HepG2 (cell line): ENCODE data around the gene CELSR2. TPM values are rescaled to one million over a fixed set of nuclear protein-coding genes. Genes with fewer than 3 reads are reported as not detected.

Experiments
- CHCHD3 ChIP-seq: sonication (generic); formaldehyde crosslinking; IDR thresholded peaks from 2 replicates; pipeline ENCODE4 v1.8.0; 2022; ENCODE audit warnings: mild to moderate bottlenecking, missing genetic modification reagents, moderate library complexity
- FOXJ3 ChIP-seq: sonication (generic); formaldehyde crosslinking; IDR thresholded peaks from 2 replicates; pipeline ENCODE4 v1.4.0; 2020; ENCODE audit warnings: missing genetic modification reagents, mild to moderate bottlenecking, borderline replicate concordance
- GLI4 ChIP-seq: sonication (generic); formaldehyde crosslinking; IDR thresholded peaks from 2 replicates; pipeline ENCODE4 v1.5.1; 2020; ENCODE audit warnings: missing genetic modification reagents, mild to moderate bottlenecking, moderate library complexity, borderline replicate concordance
- HNRNPLL ChIP-seq: fragments of 200-400 bp; formaldehyde crosslinking; IDR thresholded peaks from 2 replicates; pipeline ENCODE4 v1.6.1; 2017; ENCODE audit warnings: mild to moderate bottlenecking, low read depth, low read length; ENCODE audit not compliant: poor library complexity, severe bottlenecking
- LCORL ChIP-seq, 2 experiments: fragments of 450-650 bp in 1 of 2; sonication (generic) in 1 of 2; formaldehyde crosslinking in 1 of 2; IDR thresholded peaks; 2 replicates each; pipeline versions ENCODE4 v1.5.0 to v1.6.1; 2017 to 2020; ENCODE audit warnings: antibody characterized with exemption in 1 of 2, missing genetic modification reagents in 1 of 2
- MED8 ChIP-seq: sonication (generic); formaldehyde crosslinking; IDR thresholded peaks from 2 replicates; pipeline ENCODE4 v1.8.1; 2023; ENCODE audit warnings: mild to moderate bottlenecking, missing genetic modification reagents; ENCODE audit not compliant: insufficient replicate concordance
- NR2C2 ChIP-seq: sonication (generic); formaldehyde crosslinking; IDR thresholded peaks from 2 replicates; pipeline ENCODE4 v1.4.0; 2020; ENCODE audit warnings: missing genetic modification reagents, mild to moderate bottlenecking, moderate library complexity, borderline replicate concordance
- RARA ChIP-seq: IDR thresholded peaks from 2 replicates; pipeline ENCODE4 v1.6.1; 2016; ENCODE audit warnings: missing genetic modification reagents, missing compliant biosample characterization
- SIX4 ChIP-seq: sonication (generic); formaldehyde crosslinking; IDR thresholded peaks from 2 replicates; pipeline ENCODE4 v1.4.0; 2020; ENCODE audit warnings: missing genetic modification reagents
- SNAPC5 ChIP-seq: sonication (generic); formaldehyde crosslinking; IDR thresholded peaks from 2 replicates; pipeline ENCODE4 v1.8.1; 2023; ENCODE audit warnings: mild to moderate bottlenecking, missing genetic modification reagents, borderline replicate concordance
- STAG1 ChIP-seq: sonication (generic); formaldehyde crosslinking; IDR thresholded peaks from 2 replicates; pipeline ENCODE4 v1.4.0; 2020; ENCODE audit warnings: missing genetic modification reagents
- TRAFD1 ChIP-seq: sonication (generic); formaldehyde crosslinking; IDR thresholded peaks from 2 replicates; pipeline ENCODE4 v1.5.1; 2020; ENCODE audit warnings: missing genetic modification reagents, mild to moderate bottlenecking, borderline replicate concordance
- ZBTB3 ChIP-seq: sonication (generic); formaldehyde crosslinking; IDR thresholded peaks from 2 replicates; pipeline ENCODE4 v1.4.0; 2020; ENCODE audit warnings: low read depth, mild to moderate bottlenecking, moderate library complexity, missing genetic modification reagents, borderline replicate concordance
- ZNF274 ChIP-seq: sonication (generic); formaldehyde crosslinking; IDR thresholded peaks from 2 replicates; pipeline ENCODE4 v1.5.1; 2020; ENCODE audit warnings: mild to moderate bottlenecking, missing genetic modification reagents
- ZNF331 ChIP-seq: sonication (generic); formaldehyde crosslinking; IDR thresholded peaks from 2 replicates; pipeline ENCODE4 v1.4.0; 2020; ENCODE audit warnings: missing genetic modification reagents
- ZNF354B ChIP-seq: sonication (generic); formaldehyde crosslinking; IDR thresholded peaks from 2 replicates; pipeline ENCODE4 v1.8.0; 2022; ENCODE audit warnings: mild to moderate bottlenecking, missing genetic modification reagents
- ZNF496 ChIP-seq: sonication (generic); formaldehyde crosslinking; IDR thresholded peaks from 2 replicates; pipeline ENCODE4 v1.8.1; 2023; ENCODE audit warnings: mild to moderate bottlenecking, moderate library complexity, missing genetic modification reagents; ENCODE audit not compliant: insufficient replicate concordance
- ZNF777 ChIP-seq: sonication (generic); formaldehyde crosslinking; IDR thresholded peaks from 2 replicates; pipeline ENCODE4 v1.4.0; 2020; ENCODE audit warnings: missing genetic modification reagents
- ZSCAN25 ChIP-seq: sonication (generic); formaldehyde crosslinking; IDR thresholded peaks from 2 replicates; pipeline ENCODE4 v1.8.0; 2022; ENCODE audit warnings: mild to moderate bottlenecking, missing genetic modification reagents
- polyA plus RNA-seq, 8 experiments: library from polyadenylated mRNA; depleted of rRNA in 3 of 8; stranded (reverse) in 7 of 8; unstranded in 1 of 8; fragments of >200 nt; fragmentation: Illumina TruSeq in 4 of 8; extraction: Trizol in 4 of 8; gene quantifications; 2 replicates each; pipeline versions ENCODE4 v1.2.1 to v1.2.3, GENCODE V29; 2011 to 2016; ENCODE audit warnings: low read depth in 4 of 8, missing spikeins in 1 of 8, mixed read lengths in 1 of 8; ENCODE audit not compliant: insufficient read depth in 1 of 8
- total RNA-seq, 5 experiments: library from RNA; depleted of rRNA; stranded (reverse); fragments of >200 nt; fragmentation: Illumina TruSeq; extraction: Trizol; gene quantifications; 2 replicates each; pipeline ENCODE4 v1.2.3, GENCODE V29; 2016; ENCODE audit warnings: low read depth in 1 of 5
- TF ChIP-seq, protein P1 (sequence below): sonication (generic); formaldehyde crosslinking; IDR thresholded peaks from 2 replicates; pipeline ENCODE4 v1.4.0; 2020; ENCODE audit warnings: missing genetic modification reagents, mild to moderate bottlenecking, borderline replicate concordance
- TF ChIP-seq, protein P2 (sequence below): sonication (generic); formaldehyde crosslinking; IDR thresholded peaks from 2 replicates; pipeline ENCODE4 v1.5.1; 2020; ENCODE audit warnings: missing genetic modification reagents, mild to moderate bottlenecking, borderline replicate concordance

The CELSR2 gene
- total and polyA plus RNA-seq, 2 of the 13 experiments (the other 11 are each of a cell fraction or from before 2014, with no cell fraction given) = 4.0 to 6.6 TPM

GRCh38 chr1:109253803-109254620 lies 4.7 kb downstream of the CELSR2 start (continued):
- TF ChIP-seq, protein P1, sequence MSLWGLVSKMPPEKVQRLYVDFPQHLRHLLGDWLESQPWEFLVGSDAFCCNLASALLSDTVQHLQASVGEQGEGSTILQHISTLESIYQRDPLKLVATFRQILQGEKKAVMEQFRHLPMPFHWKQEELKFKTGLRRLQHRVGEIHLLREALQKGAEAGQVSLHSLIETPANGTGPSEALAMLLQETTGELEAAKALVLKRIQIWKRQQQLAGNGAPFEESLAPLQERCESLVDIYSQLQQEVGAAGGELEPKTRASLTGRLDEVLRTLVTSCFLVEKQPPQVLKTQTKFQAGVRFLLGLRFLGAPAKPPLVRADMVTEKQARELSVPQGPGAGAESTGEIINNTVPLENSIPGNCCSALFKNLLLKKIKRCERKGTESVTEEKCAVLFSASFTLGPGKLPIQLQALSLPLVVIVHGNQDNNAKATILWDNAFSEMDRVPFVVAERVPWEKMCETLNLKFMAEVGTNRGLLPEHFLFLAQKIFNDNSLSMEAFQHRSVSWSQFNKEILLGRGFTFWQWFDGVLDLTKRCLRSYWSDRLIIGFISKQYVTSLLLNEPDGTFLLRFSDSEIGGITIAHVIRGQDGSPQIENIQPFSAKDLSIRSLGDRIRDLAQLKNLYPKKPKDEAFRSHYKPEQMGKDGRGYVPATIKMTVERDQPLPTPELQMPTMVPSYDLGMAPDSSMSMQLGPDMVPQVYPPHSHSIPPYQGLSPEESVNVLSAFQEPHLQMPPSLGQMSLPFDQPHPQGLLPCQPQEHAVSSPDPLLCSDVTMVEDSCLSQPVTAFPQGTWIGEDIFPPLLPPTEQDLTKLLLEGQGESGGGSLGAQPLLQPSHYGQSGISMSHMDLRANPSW (CRISPR knock-in tag) = no peak
- TF ChIP-seq STAG1 (CRISPR knock-in tag) (no peak), SIX4 (no peak), TRAFD1 (no peak), FOXJ3 (CRISPR knock-in tag) (no peak), ZNF496 (CRISPR knock-in tag) (no peak), LCORL (IDR thresholded peaks at IDR 0.05) (no peak), LCORL (CRISPR knock-in tag; IDR thresholded peaks at IDR 0.05) (peak; percentile 68), ZNF331 (CRISPR knock-in tag) (no peak), SNAPC5 (no peak), CHCHD3 (CRISPR knock-in tag) (no peak), ZNF354B (no peak), NR2C2 (CRISPR knock-in tag) (no peak), MED8 (CRISPR knock-in tag) (no peak), GLI4 (CRISPR knock-in tag) (no peak), ZNF777 (CRISPR knock-in tag) (0 out of 2 replicates have a peak, but pooled peaks have one; percentile 18), ZBTB3 (CRISPR knock-in tag) (no peak), HNRNPLL (no peak), RARA (CRISPR knock-in tag) (no peak), ZNF274 (no peak), ZSCAN25 (CRISPR knock-in tag) (no peak)
- TF ChIP-seq, protein P2, sequence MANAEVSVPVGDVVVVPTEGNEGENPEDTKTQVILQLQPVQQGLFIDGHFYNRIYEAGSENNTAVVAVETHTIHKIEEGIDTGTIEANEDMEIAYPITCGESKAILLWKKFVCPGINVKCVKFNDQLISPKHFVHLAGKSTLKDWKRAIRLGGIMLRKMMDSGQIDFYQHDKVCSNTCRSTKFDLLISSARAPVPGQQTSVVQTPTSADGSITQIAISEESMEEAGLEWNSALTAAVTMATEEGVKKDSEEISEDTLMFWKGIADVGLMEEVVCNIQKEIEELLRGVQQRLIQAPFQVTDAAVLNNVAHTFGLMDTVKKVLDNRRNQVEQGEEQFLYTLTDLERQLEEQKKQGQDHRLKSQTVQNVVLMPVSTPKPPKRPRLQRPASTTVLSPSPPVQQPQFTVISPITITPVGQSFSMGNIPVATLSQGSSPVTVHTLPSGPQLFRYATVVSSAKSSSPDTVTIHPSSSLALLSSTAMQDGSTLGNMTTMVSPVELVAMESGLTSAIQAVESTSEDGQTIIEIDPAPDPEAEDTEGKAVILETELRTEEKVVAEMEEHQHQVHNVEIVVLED (CRISPR knock-in tag) = no peak
